HepG2 (cell line): ENCODE results near the gene ST6GALNAC2. TPM values are rescaled to one million over a fixed set of nuclear protein-coding genes. Genes with fewer than 3 reads are reported as not detected.

ENCODE experiments used
- ARNTL ChIP-seq: sonication (generic); formaldehyde crosslinking; IDR thresholded peaks from 2 replicates; pipeline ENCODE4 v1.4.0; 2020; ENCODE audit warnings: mild to moderate bottlenecking, missing genetic modification reagents
- CEBPB ChIP-seq: IDR thresholded peaks from 2 replicates; pipeline ENCODE4 v1.6.1; 2011; ENCODE audit warnings: low read depth, low read length, improper control_type of control experiment, borderline replicate concordance
- CENPT ChIP-seq: sonication (generic); formaldehyde crosslinking; IDR thresholded peaks from 2 replicates; pipeline ENCODE4 v1.8.0; 2022; ENCODE audit warnings: low read depth, mild to moderate bottlenecking, moderate library complexity, missing genetic modification reagents
- GFI1 ChIP-seq: sonication (generic); formaldehyde crosslinking; IDR thresholded peaks from 2 replicates; pipeline ENCODE4 v1.5.0; 2020; ENCODE audit warnings: missing genetic modification reagents, mild to moderate bottlenecking, borderline replicate concordance
- KAT8 ChIP-seq: IDR thresholded peaks from 2 replicates; pipeline ENCODE4 v1.6.1; 2016; ENCODE audit warnings: missing genetic modification reagents, missing compliant biosample characterization
- KDM2A ChIP-seq: sonication (generic); formaldehyde crosslinking; IDR thresholded peaks from 2 replicates; pipeline ENCODE4 v1.4.0; 2020; ENCODE audit warnings: low read depth, missing genetic modification reagents, borderline replicate concordance
- KLF11 ChIP-seq: IDR thresholded peaks from 2 replicates; pipeline ENCODE4 v1.6.1; 2016; ENCODE audit warnings: missing compliant biosample characterization
- PTBP1 ChIP-seq: fragments of 200-400 bp; formaldehyde crosslinking; IDR thresholded peaks from 2 replicates; pipeline ENCODE4 v1.6.1; 2018; ENCODE audit warnings: low read length, low read depth; ENCODE audit not compliant: poor library complexity, severe bottlenecking
- ZFY ChIP-seq: sonication (generic); formaldehyde crosslinking; IDR thresholded peaks from 2 replicates; pipeline ENCODE4 v1.4.0; 2020; ENCODE audit warnings: missing genetic modification reagents
- ZNF354B ChIP-seq: sonication (generic); formaldehyde crosslinking; IDR thresholded peaks from 2 replicates; pipeline ENCODE4 v1.8.0; 2022; ENCODE audit warnings: mild to moderate bottlenecking, missing genetic modification reagents
- ZNF510 ChIP-seq: sonication (generic); formaldehyde crosslinking; IDR thresholded peaks from 2 replicates; pipeline ENCODE4 v1.4.0; 2020; ENCODE audit warnings: low read depth, mild to moderate bottlenecking, missing genetic modification reagents
- ZNF512B ChIP-seq: sonication (generic); formaldehyde crosslinking; IDR thresholded peaks from 2 replicates; pipeline ENCODE4 v1.5.1; 2020; ENCODE audit warnings: missing genetic modification reagents, mild to moderate bottlenecking, borderline replicate concordance
- ZNF598 ChIP-seq: sonication (generic); formaldehyde crosslinking; IDR thresholded peaks from 2 replicates; pipeline ENCODE4 v1.5.1; 2020; ENCODE audit warnings: mild to moderate bottlenecking, missing genetic modification reagents, borderline replicate concordance
- ZNF629 ChIP-seq: sonication (generic); formaldehyde crosslinking; conservative IDR thresholded peaks from 2 replicates; pipeline ENCODE4 v1.5.0; 2020; ENCODE audit warnings: missing genetic modification reagents
- ZSCAN30 ChIP-seq: sonication (generic); formaldehyde crosslinking; IDR thresholded peaks from 2 replicates; pipeline ENCODE4 v1.5.0; 2020; ENCODE audit warnings: mild to moderate bottlenecking, missing genetic modification reagents
- polyA plus RNA-seq, 8 experiments: library from polyadenylated mRNA; depleted of rRNA in 3 of 8; stranded (reverse) in 7 of 8; unstranded in 1 of 8; fragments of >200 nt; fragmentation: Illumina TruSeq in 4 of 8; extraction: Trizol in 4 of 8; gene quantifications; 2 replicates each; pipeline versions ENCODE4 v1.2.1 to v1.2.3, GENCODE V29; 2011 to 2016; ENCODE audit warnings: low read depth in 4 of 8, missing spikeins in 1 of 8, mixed read lengths in 1 of 8; ENCODE audit not compliant: insufficient read depth in 1 of 8
- total RNA-seq, 5 experiments: library from RNA; depleted of rRNA; stranded (reverse); fragments of >200 nt; fragmentation: Illumina TruSeq; extraction: Trizol; gene quantifications; 2 replicates each; pipeline ENCODE4 v1.2.3, GENCODE V29; 2016; ENCODE audit warnings: low read depth in 1 of 5
- TF ChIP-seq, protein P1 (sequence below): sonication (generic); formaldehyde crosslinking; conservative IDR thresholded peaks from 2 replicates; pipeline ENCODE4 v1.4.0; 2020; ENCODE audit warnings: mild to moderate bottlenecking, missing genetic modification reagents, moderate library complexity
- TF ChIP-seq, protein P2 (sequence below): IDR thresholded peaks from 2 replicates; pipeline ENCODE4 v1.6.1; 2018; ENCODE audit warnings: missing genetic modification reagents, mild to moderate bottlenecking, missing compliant biosample characterization
- TF ChIP-seq, protein P3 (sequence below): sonication (generic); formaldehyde crosslinking; IDR thresholded peaks from 2 replicates; pipeline ENCODE4 v1.4.0; 2020; ENCODE audit warnings: missing genetic modification reagents

The ST6GALNAC2 gene
- total and polyA plus RNA-seq, 2 of the 13 experiments (the other 11 are each of a cell fraction or from before 2014, with no cell fraction given) = 0.12 to 0.49 TPM

GRCh38 chr17:76523084-76524037, 62.3 kb downstream of the ST6GALNAC2 start (continued):
- TF ChIP-seq, protein P1, sequence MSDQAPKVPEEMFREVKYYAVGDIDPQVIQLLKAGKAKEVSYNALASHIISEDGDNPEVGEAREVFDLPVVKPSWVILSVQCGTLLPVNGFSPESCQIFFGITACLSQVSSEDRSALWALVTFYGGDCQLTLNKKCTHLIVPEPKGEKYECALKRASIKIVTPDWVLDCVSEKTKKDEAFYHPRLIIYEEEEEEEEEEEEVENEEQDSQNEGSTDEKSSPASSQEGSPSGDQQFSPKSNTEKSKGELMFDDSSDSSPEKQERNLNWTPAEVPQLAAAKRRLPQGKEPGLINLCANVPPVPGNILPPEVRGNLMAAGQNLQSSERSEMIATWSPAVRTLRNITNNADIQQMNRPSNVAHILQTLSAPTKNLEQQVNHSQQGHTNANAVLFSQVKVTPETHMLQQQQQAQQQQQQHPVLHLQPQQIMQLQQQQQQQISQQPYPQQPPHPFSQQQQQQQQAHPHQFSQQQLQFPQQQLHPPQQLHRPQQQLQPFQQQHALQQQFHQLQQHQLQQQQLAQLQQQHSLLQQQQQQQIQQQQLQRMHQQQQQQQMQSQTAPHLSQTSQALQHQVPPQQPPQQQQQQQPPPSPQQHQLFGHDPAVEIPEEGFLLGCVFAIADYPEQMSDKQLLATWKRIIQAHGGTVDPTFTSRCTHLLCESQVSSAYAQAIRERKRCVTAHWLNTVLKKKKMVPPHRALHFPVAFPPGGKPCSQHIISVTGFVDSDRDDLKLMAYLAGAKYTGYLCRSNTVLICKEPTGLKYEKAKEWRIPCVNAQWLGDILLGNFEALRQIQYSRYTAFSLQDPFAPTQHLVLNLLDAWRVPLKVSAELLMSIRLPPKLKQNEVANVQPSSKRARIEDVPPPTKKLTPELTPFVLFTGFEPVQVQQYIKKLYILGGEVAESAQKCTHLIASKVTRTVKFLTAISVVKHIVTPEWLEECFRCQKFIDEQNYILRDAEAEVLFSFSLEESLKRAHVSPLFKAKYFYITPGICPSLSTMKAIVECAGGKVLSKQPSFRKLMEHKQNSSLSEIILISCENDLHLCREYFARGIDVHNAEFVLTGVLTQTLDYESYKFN (CRISPR knock-in tag) = peak; percentile 23; the same call in 1 of the 2 replicates
- TF ChIP-seq, protein P2, sequence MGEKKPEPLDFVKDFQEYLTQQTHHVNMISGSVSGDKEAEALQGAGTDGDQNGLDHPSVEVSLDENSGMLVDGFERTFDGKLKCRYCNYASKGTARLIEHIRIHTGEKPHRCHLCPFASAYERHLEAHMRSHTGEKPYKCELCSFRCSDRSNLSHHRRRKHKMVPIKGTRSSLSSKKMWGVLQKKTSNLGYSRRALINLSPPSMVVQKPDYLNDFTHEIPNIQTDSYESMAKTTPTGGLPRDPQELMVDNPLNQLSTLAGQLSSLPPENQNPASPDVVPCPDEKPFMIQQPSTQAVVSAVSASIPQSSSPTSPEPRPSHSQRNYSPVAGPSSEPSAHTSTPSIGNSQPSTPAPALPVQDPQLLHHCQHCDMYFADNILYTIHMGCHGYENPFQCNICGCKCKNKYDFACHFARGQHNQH (CRISPR knock-in tag) = peak; percentile 86; the same call in 1 of the 2 replicates
- TF ChIP-seq, protein P3, sequence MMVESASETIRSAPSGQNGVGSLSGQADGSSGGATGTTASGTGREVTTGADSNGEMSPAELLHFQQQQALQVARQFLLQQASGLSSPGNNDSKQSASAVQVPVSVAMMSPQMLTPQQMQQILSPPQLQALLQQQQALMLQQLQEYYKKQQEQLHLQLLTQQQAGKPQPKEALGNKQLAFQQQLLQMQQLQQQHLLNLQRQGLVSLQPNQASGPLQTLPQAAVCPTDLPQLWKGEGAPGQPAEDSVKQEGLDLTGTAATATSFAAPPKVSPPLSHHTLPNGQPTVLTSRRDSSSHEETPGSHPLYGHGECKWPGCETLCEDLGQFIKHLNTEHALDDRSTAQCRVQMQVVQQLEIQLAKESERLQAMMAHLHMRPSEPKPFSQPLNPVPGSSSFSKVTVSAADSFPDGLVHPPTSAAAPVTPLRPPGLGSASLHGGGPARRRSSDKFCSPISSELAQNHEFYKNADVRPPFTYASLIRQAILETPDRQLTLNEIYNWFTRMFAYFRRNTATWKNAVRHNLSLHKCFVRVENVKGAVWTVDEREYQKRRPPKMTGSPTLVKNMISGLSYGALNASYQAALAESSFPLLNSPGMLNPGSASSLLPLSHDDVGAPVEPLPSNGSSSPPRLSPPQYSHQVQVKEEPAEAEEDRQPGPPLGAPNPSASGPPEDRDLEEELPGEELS (CRISPR knock-in tag) = peak; percentile 52
- TF ChIP-seq ZSCAN30 (CRISPR knock-in tag) (no peak), CENPT (CRISPR knock-in tag) (no peak), GFI1 (CRISPR knock-in tag) (no peak), ZFY (CRISPR knock-in tag) (peak; percentile 52; the same call in 1 of the 2 replicates), KAT8 (peak; percentile 68; the same call in 1 of the 2 replicates), KLF11 (CRISPR knock-in tag) (peak; percentile 82; the same call in 1 of the 2 replicates), ZNF510 (no peak), ZNF629 (CRISPR knock-in tag) (0 out of 2 replicates have a peak, but pooled peaks have one; percentile 12), CEBPB (no peak), ZNF598 (CRISPR knock-in tag) (no peak; the same call in 1 of the 2 replicates), ARNTL (CRISPR knock-in tag) (0 out of 2 replicates have a peak, but pooled peaks have one; percentile 52), ZNF354B (no peak), PTBP1 (peak; percentile 83), KDM2A (CRISPR knock-in tag) (peak; percentile 94), ZNF512B (peak; percentile 98)
